Natural killer cell (primary cell): ENCODE measurements around the gene FOXC1. TPM values are rescaled to one million over a fixed set of nuclear protein-coding genes. Genes with fewer than 3 reads are reported as not detected.

Source experiments
- ATAC-seq, 3 donors: fragments of 150-1000 bp in 2 of 3; fragments of 200-7000 bp in 1 of 3; cut with Tn5 transposase; 1 replicate in 1 of 3; 2 replicates in 2 of 3; pipeline ENCODE4 v1.10.0; 2021; ENCODE audit warnings: mild to moderate bottlenecking in 2 of 3, moderate library complexity in 2 of 3
- DNase-seq, 2 donors: peaks; one replicate each; pipeline versions ENCODE4 v3.0.0 to v3.0.0-alpha.2; 2013 to 2021; ENCODE audit warnings: mixed read lengths in 1 of 2
- H3K27ac ChIP-seq: one replicate; pipeline ENCODE4 v1.5.1; 2013; ENCODE audit warnings: mild to moderate bottlenecking, low read length
- H3K27me3 ChIP-seq: one replicate; pipeline ENCODE4 v1.6.1; 2013; ENCODE audit warnings: low read length; ENCODE audit not compliant: control insufficient read depth, insufficient read depth
- H3K36me3 ChIP-seq: one replicate; pipeline ENCODE4 v1.6.1; 2013; ENCODE audit warnings: low read length; ENCODE audit not compliant: control insufficient read depth, insufficient read depth
- H3K4me1 ChIP-seq: one replicate; pipeline ENCODE4 v1.6.1; 2013; ENCODE audit warnings: low read length; ENCODE audit not compliant: control insufficient read depth, insufficient read depth
- H3K4me3 ChIP-seq: one replicate; pipeline ENCODE4 v1.5.1; 2013; ENCODE audit warnings: low read length
- H3K9me3 ChIP-seq: one replicate; pipeline ENCODE4 v1.6.1; 2013; ENCODE audit warnings: low read length; ENCODE audit not compliant: control insufficient read depth, insufficient read depth
- H3K27ac Mint-ChIP-seq, 2 donors: one replicate each; pipeline ENCODE4 v1.8.0; 2022; ENCODE audit warnings: mild to moderate bottlenecking in 2 of 2, mixed read lengths in 2 of 2, moderate library complexity in 1 of 2
- H3K27me3 Mint-ChIP-seq, 2 donors: one replicate each; pipeline ENCODE4 v1.8.0; 2022; ENCODE audit warnings: low read depth in 2 of 2, mixed read lengths in 2 of 2
- H3K36me3 Mint-ChIP-seq: one replicate; pipeline ENCODE4 v1.8.0; 2022; ENCODE audit warnings: mixed read lengths
- H3K4me1 Mint-ChIP-seq, 2 donors: one replicate each; pipeline ENCODE4 v1.8.0; 2022; ENCODE audit warnings: mixed read lengths in 2 of 2
- H3K4me3 Mint-ChIP-seq: one replicate; pipeline ENCODE4 v1.8.0; 2022; ENCODE audit warnings: mild to moderate bottlenecking, moderate library complexity, mixed read lengths
- H3K9me3 Mint-ChIP-seq, 2 donors: one replicate each; pipeline ENCODE4 v1.8.0; 2022; ENCODE audit warnings: mixed read lengths in 2 of 2
- CTCF ChIP-seq: fragments of 200-600 bp; IDR thresholded peaks from one replicate; pipeline ENCODE4 v1.8.0; 2022; ENCODE audit warnings: antibody characterized with exemption
- WGBS: methylation state at CpG from one replicate; pipeline ENCODE4 v1.1.7; 2013; ENCODE audit warnings: missing lambda C conversion rate; ENCODE audit not compliant: insufficient coverage; 5-methylcytosine and 5-hydroxymethylcytosine counted together
- intact Hi-C: fragments of 100-400 bp; cut with micrococcal nuclease; formaldehyde crosslinking; loops from one replicate; pipeline ENCODE4 v1.14.2; 2022
- total RNA-seq, 4 donors: library from RNA; stranded (reverse); fragments of 120-200 nt in 1 of 4; gene quantifications; one replicate each; pipeline versions ENCODE4 v1.2.3 to v1.2.4, GENCODE V29; 2013 to 2022

Gene FOXC1
- total RNA-seq, 3 donors from 2014 or later (not counting 1 experiment from before 2014, with no cell fraction given), result 0.16 to 0.21 TPM; not detected in 1

DNA sequence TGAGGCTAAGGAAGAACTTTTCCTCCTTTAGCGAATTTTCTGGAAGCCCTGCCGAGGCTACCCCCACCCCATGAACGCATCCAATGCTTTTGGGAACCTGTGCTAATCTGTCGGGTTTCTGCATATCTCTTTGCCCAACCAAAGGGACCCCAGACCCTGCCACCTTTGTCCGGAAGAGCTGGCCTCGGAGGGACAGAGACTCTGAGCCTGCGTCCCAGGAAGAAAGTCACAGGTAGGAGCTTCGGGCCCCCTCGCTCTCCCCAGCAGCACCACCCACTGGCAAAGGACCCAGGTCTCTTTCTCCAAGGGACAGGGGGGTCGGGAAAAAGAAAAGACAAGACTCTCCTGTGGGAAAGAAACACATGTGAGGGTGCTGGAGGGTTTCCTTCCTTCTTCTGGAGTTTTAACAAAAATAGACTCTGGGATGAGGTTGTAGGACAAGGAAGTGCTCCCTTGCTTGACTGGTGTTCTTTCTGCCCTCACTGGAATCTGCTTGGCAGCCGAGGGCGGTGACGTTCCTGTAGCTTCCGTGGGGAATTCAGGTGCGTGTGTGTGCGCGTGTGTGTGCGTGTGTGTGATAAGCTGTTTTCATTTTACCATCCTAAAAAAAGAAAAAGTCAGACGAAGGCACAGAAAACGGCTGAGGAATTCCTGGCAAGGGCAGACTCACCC lies 16.3 kb upstream of the FOXC1 start:
- Mint-ChIP-seq H3K27me3 (peaks cover 45 to 61% of the 10 kb centered on the region in 2 donors), H3K27ac (no peak overlapping the region), H3K36me3 (no peaks in the 10 kb centered on the region), H3K9me3 (no peaks in the 10 kb centered on the region), H3K4me1 (peaks cover 4 to 5% of the 10 kb centered on the region in 2 donors), H3K4me3 (no peak overlapping the region)
- no peaks in the 10 kb centered on the region for H3K36me3 ChIP-seq
- no peaks in the 10 kb centered on the region for H3K27me3 ChIP-seq
- no peak for ATAC-seq
- TF ChIP-seq CTCF, result no peak
- no peak for DNase-seq
- no peak overlapping the region for H3K27ac ChIP-seq
- no peak overlapping the region for H3K4me3 ChIP-seq
- no peaks in the 10 kb centered on the region for H3K9me3 ChIP-seq
- peaks cover 11% of the 10 kb centered on the region for H3K4me1 ChIP-seq
- WGBS, result 75% methylated on average over 16 of the region's 20 CpGs
- intact Hi-C loops, result no loop called here

- intact Hi-C loops, result no loop called here
- TF ChIP-seq CTCF, result no peak
- H3K27me3 Mint-ChIP-seq, result peaks cover 48 to 64% of the 10 kb centered on the region in 2 donors
- H3K27ac Mint-ChIP-seq, result no peak overlapping the region
- ATAC-seq (no peak), DNase-seq (no peak)
- peaks cover 11% of the 10 kb centered on the region for H3K4me1 ChIP-seq
- no peaks in the 10 kb centered on the region for H3K36me3 Mint-ChIP-seq
- no peaks in the 10 kb centered on the region for H3K9me3 Mint-ChIP-seq
- H3K9me3 ChIP-seq, result no peaks in the 10 kb centered on the region
- peaks cover 4 to 5% of the 10 kb centered on the region in 2 donors for H3K4me1 Mint-ChIP-seq
- no peaks in the 10 kb centered on the region for H3K36me3 ChIP-seq
- no peak overlapping the region for H3K27ac ChIP-seq
- H3K4me3 ChIP-seq, result no peak overlapping the region
- no peak overlapping the region for H3K4me3 Mint-ChIP-seq
- 84% methylated on average over 22 of the region's 22 CpGs for WGBS
- no peaks in the 10 kb centered on the region for H3K27me3 ChIP-seq
Observed at GRCh38 chr6:1593958-1594314, 15.8 kb upstream of the FOXC1 start.

DNA sequence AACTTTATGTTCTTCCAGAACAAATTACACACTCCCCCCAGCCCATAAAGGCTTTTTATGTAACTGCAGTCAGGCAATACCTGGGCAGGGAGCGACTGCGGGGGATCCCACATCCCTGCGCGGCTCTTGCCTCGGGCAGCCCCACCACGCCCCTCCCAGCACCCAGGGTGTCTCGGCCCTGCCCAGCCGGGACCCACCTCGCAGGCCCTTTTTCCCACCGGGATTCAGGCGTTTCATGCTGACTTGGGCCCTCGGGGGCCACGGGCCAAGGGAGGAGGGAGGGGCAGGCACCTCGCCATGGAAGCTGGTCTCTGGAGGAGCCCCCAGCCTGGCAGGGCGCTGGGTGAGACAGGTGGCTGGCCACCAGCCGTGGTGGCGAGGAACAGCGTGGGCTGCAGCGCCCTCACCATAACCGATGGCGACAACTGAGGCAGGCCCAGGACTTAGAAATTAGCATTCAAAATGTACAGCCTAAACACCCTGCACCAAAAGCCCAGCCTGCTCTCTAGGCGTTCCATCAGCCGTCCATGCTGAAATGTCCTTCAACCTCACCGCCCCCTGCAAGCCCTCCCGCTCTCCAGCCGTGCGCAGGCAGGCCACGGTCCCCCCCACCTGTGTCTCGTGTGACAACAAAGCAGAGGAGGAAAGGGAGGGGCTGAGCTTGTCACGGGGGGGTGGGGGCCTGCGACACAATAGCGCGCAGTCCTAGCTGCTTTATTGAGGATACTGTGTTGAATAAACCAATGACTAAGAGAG lies 15.1 kb upstream of the FOXC1 start:
- no peak overlapping the region for H3K27ac ChIP-seq
- DNase-seq, result no peak
- H3K27ac Mint-ChIP-seq, result no peak overlapping the region
- H3K4me3 Mint-ChIP-seq, result no peak overlapping the region
- H3K4me1 Mint-ChIP-seq, result peaks cover 4 to 5% of the 10 kb centered on the region in 2 donors
- peaks cover 53 to 68% of the 10 kb centered on the region in 2 donors for H3K27me3 Mint-ChIP-seq
- no peak for ATAC-seq
- no peaks in the 10 kb centered on the region for H3K36me3 Mint-ChIP-seq
- 79% methylated on average over 33 of the region's 33 CpGs for WGBS
- no peak overlapping the region for H3K4me3 ChIP-seq
- no peaks in the 10 kb centered on the region for H3K36me3 ChIP-seq
- no peak for TF ChIP-seq CTCF
- H3K27me3 ChIP-seq, result no peaks in the 10 kb centered on the region
- H3K4me1 ChIP-seq, result peaks cover 11% of the 10 kb centered on the region
- intact Hi-C loops, result loop anchor here (5.0 kb wide), 1 partner anchor 853 kb away; no protein-coding TSS in a partner anchor
- H3K9me3 ChIP-seq, result no peaks in the 10 kb centered on the region
- no peaks in the 10 kb centered on the region for H3K9me3 Mint-ChIP-seq
